Measurements from ENCODE around the gene BST2.
A peak's percentile ranks its signal among the peaks of the same experiment; 100 is the strongest.

Gene BST2

DNA sequence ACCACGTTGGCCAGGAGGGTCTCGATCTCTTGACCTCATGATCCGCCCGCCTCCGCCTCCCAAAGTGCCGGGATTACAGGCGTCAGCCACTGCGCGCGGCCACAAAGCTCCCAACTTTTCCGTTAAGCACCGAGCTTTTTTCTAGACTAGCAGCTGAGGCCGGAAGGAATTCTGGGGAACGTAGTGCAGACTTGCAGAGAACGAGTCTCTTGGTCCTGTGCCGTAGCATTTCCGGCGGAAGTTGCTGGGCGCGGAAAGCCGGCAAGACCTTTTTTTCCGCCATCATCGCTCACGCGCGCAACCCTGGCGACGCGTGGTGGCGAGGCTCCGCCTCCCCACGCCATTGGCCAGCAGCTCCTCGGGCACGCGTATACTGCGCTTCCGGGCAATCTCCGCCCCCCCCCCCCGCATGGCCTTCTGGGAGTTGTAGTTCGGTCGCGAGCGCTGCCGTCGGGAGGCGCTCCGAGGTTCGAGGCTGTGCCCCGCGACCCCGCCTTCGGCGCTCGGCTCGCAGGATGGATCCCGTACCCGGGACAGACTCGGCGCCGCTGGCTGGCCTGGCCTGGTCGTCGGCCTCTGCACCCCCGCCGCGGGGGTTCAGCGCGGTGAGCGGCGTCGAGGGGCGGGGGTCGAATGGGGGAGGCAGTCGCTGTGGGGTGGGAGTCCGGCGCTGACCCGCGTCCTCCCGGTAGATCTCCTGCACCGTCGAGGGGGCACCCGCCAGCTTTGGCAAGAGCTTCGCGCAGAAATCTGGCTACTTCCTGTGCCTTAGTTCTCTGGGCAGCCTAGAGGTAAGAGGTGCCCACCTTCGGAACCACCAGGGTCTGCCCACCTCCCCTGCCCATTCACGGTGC is 14.4 kb upstream of the BST2 start, which contains the start of gene MVB12A:
Gene MVB12A (plus strand): TSS at position 427 of the 854 bp plus-strand sequence. CDS start 89 bp downstream, at position 516.
- peak; percentile 98 for DNase-seq (ENCODE audit: low read depth in 2 of 2)

DNA sequence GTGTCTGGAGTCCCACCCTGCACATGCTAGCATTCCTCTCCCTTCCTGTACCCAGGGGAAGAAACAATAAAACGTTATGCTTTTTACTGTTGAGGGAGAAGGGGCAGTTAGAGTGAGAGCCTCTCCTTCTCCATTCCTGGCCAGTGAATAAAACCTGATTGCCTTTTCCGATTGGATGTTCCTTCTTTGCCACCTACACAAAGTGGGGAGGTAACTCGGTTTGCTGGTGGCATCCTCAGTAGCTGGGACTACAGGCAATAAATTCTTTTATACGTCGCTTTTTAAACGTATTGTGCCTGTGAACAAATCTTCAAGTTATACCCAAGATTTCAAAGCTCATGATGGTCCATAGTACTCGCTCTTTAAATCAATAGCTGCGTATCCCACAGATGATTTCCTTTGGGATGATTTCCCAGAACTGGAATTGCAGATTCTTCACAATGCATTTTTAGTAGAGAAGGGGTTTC is 13.8 kb upstream of the BST2 start:
- DNase-seq (ENCODE audit: low read depth in 2 of 2): no peak

DNA sequence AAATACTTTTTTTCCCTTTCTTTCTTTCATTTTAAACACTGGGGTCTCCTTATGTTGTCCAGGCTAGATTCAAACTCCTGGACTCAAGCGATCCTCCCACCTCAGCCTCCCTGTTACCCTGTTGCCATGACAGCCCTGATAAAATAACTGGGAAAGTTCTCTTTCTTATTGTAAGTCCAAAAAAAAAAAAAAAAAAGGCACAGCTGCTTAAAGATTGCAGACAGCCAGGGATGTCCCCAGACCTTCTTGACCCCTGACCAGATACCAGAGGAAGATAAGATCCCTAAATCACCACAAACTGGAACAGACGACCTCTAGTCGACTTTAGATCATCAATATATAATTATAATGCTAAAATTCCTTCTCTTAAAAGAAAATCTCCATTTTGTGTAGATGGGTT is 13.3 kb upstream of the BST2 start:
- DNase-seq (ENCODE audit: low read depth in 2 of 2): no peak

DNA sequence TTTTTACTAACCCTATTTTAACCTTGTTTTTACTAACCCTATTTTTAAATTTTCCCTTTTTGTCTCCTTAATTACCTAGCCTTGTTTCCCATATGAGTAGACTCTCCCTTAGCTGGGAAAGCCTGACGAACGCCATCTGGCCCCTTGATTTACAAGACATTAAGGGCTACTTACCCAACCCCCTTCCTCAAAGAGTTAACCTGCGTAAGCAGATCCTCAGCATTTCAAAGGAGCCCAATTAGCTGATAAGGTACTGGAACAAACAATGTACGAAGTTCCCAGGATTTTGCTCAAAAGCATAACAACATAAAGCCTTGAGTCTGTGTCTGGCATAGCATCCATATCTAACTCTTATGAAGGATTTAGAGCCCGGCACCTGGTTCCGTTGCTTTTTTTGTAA is 9.7 kb upstream of the BST2 start:
- DNase-seq (ENCODE audit: low read depth in 2 of 2): no peak

DNA sequence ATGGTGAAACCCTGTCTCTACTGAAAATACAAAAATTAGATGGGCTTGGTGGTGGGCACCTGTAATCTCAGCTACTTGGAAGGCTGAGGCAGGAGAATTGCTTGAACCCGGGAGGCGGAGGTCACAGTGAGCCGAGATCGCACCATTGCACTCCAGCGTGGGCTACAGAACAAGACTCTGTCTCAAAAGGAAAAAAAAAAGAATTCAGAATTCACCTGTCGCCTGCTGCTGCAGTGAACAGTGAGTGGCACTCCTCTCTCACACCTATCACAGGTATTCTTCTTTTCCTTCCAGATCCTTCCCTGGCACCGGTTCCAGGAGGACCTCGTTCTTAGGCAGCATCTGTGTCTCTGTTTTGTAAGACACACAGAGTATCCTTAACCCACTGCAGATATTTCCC is 8.7 kb upstream of the BST2 start:
- no peak for DNase-seq (ENCODE audit: low read depth in 2 of 2)

DNA sequence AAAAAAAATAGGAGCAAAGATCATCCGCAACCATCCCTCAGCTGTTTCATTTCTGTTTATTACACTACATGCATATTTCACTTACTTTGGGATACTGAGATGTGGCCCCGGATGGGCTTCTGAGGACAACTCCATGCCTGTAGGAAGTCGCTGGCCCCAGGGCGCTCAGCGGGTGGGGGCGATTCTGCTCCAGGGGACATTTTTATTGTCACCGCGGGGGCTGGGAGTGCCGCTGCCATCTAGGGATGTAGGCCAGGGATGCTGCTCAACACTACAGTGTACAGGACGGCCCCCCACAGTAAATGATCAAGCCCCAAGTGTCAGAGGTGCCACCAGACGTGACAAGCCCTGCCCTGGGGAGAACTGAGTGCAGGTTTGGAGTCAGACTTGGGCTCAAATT is 6.4 kb upstream of the BST2 start:
- DNase-seq (ENCODE audit: low read depth in 2 of 2): no peak

DNA sequence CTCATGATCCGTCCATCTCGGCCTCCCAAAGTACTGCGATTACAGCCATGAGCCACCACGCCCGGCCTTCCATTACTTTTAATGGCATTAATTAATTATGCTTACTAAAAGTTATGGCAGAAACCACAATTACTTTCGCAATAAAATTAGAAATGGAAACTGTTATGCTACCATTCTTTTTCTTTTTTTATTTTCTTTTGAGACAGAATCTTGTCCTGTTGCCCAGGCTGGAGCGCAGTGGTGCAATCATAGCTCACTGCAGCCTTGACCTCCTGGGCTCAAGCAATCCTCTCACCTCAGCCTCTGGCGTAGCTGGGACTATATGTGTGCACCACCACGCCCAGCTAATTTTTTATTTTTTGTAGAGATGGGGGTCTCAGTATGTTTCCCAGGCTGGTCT is 4.6 kb upstream of the BST2 start:
- DNase-seq (ENCODE audit: low read depth in 2 of 2): no peak

DNA sequence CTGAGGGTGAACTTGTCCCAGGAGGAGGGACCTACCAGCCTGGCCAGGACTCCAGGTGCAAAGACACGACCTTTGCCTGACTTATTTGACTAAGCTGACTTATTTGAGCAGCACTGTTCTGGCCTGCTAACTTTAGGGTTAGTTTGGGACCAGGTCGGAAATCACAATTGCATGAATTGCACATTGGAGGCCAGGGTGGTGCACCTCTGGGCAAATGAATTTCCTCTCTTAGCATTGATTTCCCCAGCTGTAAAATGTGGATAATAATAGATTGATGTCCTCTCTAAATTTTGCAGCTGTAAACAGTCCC is 1.4 kb upstream of the BST2 start:
- DNase-seq (ENCODE audit: low read depth in 2 of 2): no peak

DNA sequence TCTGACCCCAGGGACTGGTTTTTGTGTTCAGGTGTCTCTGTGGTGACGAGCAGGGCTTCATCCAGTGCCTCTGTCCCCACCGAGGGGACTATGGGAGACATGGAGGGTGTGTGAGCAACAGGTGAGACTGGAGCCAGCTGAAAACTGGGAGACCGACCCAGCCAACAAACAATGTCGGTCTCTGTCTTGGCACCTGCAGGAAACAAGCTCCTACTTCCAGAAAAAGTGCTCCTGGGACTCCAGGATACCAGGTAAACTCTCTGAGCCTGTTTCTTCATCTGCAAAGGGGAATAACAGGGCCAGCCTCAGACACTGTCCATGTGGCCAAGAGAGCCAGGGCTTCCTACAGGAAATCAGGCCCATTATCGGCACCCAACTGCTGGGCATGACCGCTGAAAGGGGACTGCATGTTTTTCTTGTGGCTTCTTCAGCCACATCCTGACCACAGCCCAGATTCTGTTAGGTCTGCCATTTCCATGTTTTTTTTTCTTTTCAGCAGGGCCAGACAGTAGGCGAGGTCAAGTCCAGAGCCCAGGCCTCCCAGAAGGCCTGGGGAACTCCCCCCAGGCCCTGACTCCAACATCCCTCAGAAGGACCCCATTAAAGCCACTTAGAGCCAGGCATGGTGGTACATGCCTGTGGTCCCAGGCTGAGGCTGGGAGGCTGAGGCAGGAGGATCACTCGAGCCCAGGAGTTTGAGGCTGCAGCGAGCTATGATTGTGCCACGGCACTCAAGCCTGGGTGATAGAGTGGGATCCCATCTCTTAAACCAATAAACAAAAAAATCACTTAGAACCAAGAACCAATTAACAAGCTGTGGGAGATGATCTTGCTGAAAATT is 836 bp upstream of the BST2 start:
- DNase-seq (ENCODE audit: low read depth in 2 of 2): no peak

DNA sequence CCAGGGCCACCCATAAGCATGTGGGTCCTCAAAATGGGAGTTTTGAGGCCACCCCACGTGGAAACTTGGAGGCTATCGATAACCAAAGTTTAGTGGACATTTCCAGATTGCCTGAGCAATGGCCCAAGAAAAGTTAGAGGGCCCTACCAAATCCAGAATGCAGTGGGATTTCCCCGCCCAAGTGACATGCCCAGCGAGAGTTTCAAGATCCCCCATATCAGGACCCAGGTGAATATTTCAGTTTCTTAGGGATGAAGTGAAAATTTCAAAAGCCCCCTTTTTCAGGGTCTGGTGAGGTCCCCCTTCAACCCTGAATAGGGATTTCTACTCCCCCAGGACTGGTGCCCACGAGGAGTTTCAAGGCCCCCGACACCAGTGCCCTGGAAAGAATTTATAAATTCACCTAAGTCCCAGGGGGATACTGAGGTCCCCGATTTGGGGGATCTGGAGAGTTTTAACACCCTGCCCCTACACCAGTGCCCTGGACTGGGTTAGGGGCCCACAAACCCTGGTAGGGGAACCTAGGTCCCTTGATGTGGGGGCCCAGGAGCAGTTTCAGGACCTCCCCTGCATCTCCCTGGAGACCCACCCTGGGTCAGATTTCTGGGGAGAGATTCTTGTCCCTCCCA is 695 bp downstream of the BST2 start:
- no peak for DNase-seq (ENCODE audit: low read depth in 2 of 2)

DNA sequence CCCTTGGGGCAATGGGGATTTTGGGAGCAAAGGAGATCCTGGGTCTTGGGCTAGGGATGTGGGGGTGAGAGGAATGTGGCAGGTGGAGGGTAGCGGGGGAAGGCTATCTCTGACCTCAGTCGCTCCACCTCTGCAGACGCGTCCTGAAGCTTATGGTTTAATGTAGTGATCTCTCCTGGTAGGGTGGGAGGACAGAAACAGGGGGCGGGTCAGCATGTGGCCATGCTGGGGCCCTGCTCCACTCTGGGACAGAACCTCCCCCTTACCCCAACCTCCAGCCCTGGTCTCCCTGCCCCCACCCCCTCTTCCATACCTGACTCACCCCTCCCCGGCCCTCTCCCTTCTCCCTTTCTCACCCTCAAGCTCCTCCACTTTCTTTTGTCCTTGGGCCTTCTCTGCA is 1.4 kb downstream of the BST2 start:
- no peak for DNase-seq (ENCODE audit: low read depth in 2 of 2)

DNA sequence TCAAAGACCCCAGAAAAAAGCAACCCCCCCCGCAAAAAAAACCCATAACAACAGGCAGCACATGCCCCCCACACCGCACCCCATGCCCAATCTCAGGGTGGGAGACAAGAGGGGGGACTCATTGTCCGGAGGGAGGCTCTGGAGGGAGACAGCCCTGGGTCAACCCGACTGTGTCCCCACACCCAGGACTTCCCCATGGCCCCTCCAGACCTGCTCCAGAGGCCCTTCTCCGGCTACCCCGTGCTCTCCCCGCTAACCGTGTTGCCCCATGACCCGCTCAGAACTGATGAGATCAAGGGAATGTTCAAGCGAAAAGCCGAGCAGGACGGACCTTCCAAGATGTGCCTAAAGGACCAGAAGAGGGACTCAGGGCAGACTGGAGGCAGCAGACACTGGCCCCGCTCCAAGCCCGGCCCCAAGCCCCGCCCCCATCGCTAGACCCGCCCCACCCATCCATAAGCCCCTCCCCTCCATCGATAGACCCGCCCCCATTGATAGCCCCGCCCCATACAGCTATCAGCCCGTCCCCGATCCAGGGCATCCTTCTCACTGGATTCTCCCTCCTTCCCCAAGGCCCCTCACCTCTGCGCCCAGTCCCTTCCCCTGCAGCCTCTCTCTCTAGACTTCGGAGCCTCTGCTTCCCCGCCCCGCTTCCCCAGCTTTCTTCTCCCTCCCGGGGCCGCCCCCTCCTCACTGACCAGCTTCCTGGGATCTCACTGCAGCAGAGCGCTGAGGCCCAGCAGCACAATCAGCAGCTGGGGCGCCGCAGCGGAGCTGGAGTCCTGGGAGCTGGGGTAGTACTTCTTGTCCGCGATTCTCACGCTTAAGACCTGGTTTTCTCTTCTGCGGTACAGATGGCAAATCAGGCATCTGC is 2.2 kb downstream of the BST2 start:
- no peak for DNase-seq (ENCODE audit: low read depth in 2 of 2)

DNA sequence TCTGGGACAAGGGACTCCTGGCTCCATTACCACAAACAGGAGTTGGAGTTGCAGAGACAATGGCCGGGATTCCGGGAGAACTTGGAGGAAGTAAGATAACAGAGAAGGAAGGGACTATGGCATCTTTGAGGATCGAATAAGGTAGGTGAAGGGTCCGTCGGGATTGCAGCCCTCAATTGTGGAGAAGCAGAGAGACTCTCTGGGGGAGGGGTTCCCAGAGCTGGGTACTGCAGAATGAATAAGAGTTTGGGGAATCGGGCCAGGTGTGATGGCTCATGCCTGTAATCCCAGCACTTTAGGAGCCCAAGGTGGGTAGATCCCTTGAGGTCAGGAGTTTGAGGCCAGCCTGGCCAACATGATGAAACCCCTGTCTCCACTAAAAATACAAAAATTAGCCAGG is 3.8 kb downstream of the BST2 start:
- no peak for DNase-seq (ENCODE audit: low read depth in 2 of 2)

DNA sequence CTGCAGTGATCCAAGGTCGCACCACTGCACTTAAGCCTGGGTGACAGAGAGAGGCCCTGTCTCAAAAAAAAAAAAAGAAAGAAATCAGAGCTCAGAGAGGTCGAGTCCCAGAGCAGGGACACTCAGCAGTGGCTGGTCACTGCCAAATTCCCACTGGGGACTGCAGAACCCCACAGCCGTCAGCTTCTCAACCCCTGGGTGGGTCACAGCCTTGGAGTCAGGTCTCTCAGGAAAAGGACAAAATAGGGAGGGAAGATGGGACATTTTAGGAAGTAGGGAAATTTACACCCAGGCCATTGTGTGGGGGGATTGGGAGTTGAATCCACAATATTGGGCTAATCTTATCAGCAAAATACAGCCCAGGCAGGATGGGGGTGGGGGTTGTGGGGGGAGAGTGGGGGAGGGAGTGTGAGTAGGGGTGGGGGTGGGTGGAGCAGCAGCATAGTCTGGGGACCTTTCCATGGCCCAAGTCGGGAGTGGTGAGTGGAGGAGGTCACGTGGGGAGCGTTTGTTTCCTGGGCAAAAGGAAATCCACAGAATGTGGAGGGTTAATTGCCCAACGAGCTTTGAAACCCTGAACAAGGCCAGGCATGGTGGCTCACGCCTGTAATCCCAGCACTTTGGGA is 6.4 kb downstream of the BST2 start:
- DNase-seq (ENCODE audit: low read depth in 2 of 2): no peak

DNA sequence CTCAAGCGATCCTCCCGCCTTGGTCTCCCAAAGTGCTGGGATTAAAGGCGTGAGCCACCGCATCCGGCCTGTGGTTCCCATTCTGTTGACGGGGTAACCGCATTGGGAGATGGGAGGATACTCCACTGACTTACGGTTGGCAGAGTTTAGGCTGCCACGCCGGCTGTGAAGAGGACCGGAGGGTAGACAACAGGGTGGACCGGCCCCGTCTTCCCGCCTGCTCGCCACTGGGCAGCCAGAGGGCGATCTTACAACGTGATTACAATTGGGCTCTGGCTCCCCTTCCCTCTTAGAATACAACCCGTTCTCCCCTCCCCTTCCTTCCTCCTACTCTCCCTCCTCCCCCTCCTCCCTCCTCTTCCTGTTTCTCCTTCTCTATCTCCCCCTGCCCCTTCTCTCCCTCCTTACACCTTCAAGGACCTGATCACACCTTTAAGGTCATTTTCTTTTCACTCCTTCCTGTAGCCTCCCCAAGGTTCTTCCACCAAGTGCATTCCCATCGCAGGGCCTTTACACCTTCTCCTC is 10.5 kb downstream of the BST2 start:
- no peak for DNase-seq (ENCODE audit: low read depth in 2 of 2)

DNA sequence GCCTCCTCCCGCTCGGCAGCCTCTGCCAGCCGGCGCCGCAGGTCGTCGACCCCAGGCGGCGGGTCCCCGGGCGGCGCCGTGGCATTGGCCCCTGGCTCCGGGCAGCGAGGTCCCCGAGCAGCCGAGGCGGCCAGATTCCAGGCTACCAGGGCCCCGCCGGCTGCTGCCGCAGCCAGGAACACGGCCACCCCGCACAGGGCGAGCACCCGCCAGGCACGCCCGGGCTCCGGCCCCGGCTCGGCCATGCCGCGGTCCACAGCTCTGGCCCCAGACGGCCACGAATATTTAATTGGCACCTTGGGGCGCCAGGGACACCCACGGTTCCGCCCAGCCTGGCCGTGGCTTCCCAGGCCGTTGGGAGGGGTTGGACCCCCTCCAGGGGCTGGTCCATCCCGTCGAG is 11.5 kb downstream of the BST2 start, which contains the start of gene CCDC194:
Gene CCDC194 (minus strand): TSS at position 283 of the 400 bp plus-strand sequence. CDS start 38 bp downstream, at position 245.
- DNase-seq (ENCODE audit: low read depth in 2 of 2): no peak

DNA sequence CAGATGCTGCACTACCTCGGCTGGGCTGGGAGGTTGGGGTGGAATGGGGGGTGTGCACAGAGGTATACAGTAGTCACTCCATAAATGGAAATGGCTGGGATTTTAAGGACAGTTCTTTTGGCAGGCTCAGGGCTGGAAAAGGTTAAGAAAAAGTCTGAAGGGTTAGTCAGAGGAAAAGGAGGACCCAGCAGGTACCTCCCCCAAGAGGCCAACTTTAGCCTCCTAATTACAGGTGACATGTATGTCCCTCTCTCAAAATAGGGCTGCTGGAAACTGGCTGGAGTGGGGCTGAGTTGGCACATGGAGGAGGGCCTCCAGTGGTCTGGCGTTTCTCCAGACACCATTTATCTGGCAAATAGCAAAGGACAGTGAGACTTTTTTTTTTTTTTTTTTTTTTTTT is 12.4 kb downstream of the BST2 start:
- DNase-seq (ENCODE audit: low read depth in 2 of 2): no peak

DNA sequence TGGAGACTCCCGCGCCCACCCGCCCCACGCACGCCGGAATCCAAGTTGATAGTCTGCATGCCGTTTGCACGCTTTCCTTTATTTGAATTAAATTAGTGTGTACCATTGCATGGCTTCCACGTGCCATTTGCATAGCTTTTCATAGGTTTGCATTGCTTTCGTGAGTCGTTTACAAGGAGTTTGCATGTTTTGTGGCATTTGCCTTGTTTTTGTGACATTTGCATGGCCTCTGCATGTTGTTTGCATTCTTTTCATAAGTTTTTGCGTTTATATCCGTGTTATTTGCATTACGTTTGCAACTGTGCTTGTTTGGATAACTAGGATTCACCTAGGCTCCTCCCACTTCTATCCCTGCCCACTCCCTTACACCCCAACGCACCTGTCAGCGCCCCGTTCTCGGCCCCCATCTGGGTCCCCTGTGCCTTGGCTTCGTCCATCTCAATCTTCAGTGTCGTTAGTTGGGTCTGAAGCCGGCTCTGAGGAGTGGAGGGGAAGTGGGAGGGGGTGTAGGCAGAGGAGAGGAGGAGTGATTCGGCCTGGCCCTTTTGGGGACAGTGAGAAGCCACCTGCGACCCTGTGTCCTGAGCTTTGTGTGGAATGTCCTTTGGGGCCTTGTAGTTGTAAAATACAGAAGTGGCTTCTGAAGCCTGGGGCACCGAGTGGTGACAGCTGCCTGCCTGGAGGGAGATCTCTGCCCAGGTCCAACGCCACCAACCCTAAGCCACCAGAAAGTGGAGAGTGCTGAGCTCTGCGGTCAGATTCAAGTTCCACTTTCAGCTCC is 13.9 kb downstream of the BST2 start:
- DNase-seq (ENCODE audit: low read depth in 2 of 2): no peak

DNA sequence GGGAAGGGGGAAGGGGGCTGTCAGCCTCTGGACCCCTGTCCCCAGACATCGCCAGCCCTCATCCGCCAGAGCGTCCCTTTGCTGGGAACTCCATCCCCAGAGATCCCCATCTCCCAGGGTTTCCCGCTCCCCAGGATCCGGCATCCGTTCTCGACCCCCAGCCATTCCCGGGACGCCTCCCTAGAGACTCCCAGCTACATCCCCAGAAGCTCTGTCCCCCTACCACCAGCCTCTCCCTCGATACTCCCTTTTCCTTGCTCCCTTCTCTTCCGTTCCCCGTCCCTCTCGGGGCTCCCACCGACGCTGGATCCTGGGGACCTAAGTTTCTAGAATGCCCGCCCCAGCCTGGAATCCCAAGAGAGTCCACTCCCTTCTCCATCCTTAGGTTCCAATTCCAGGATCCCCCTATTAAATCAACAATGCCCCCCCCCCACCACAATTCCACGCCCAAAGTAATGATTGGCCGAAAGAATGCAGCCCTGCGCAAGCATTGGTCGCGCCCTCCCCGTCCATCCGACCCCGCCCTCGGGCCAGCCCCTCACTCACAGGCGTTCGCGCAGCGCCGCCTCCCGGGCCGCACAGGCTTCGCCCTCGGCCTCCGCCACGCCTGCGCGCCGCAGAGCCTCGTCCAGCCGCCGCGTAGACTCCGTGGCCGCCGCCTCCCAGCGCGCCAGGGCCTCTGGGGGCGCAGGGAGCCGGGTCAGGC is 14.6 kb downstream of the BST2 start:
- peak; percentile 74 to 80 for DNase-seq (ENCODE audit: low read depth in 2 of 2)

All from fibroblast of skin of left quadriceps (primary cell).